D721Med (cell line): ENCODE data around the gene DMRTA2.

ENCODE experiments used
- DNase-seq: peaks from one replicate; pipeline ENCODE4 v3.0.0; 2011; ENCODE audit warnings: low spot score; ENCODE audit not compliant: insufficient read length
- FAIRE-seq: peaks from 2 replicates; lab custom pipeline; 2011; peaks lifted over from hg19 to GRCh38; lab: Jason Lieb, UNC
- CTCF ChIP-seq: IDR thresholded peaks from 2 replicates; pipeline ENCODE4 v1.5.1; 2012; ENCODE audit warnings: mild to moderate bottlenecking, control low read depth; ENCODE audit not compliant: insufficient read depth; ENCODE audit errors: missing control alignments

DMRTA2 gene

GRCh38 chr1:50450861-50451653, 27.8 kb upstream of the DMRTA2 start:
- FAIRE-seq (no peak), DNase-seq (no peak)
- no peak for TF ChIP-seq CTCF

- FAIRE-seq (no peak), DNase-seq (no peak)
- TF ChIP-seq CTCF, result no peak
These were observed 24.7 kb upstream of the DMRTA2 start for GRCh38 chr1:50447961-50448360.

GRCh38 chr1:50441183-50441582, 17.9 kb upstream of the DMRTA2 start:
- no peak for FAIRE-seq
- no peak for DNase-seq
- no peak for TF ChIP-seq CTCF

- no peak for DNase-seq
- no peak for FAIRE-seq
- TF ChIP-seq CTCF, result no peak
These were observed 15.7 kb upstream of the DMRTA2 start for GRCh38 chr1:50438945-50439344.

- no peak for FAIRE-seq
- no peak for TF ChIP-seq CTCF
- no peak for DNase-seq
These were observed 13.2 kb upstream of the DMRTA2 start for GRCh38 chr1:50436489-50436888.

GRCh38 chr1:50430010-50430405, 6.8 kb upstream of the DMRTA2 start:
- no peak for FAIRE-seq
- no peak for DNase-seq
- TF ChIP-seq CTCF, result no peak
